HCT116 (cell line): ENCODE measurements around the gene JAG1. TPM values are rescaled to one million over a fixed set of nuclear protein-coding genes. Genes with fewer than 3 reads are reported as not detected.

Experiments used
- ATAC-seq: fragments of 200-7000 bp; cut with Tn5 transposase; 2 replicates; pipeline ENCODE4 v1.9.1; 2020; ENCODE audit warnings: mild to moderate bottlenecking, moderate library complexity
- BruUV-seq: library from RNA; stranded (reverse); fragments of 400-500 nt; replicated peaks from 2 replicates; lab custom pipeline; 2021; lab: Mats Ljungman, UMichigan
- CTCF ChIA-PET: fragments of 300-600 bp; sonication (Branson Sonifier 250); formaldehyde crosslinking; loops from one replicate; lab custom pipeline; 2021; ENCODE audit warnings: antibody characterized with exemption; lab: Charles Lee
- POLR2A ChIA-PET: fragments of 300-600, 350-600 bp; sonication (Branson Sonifier 250); formaldehyde crosslinking; loops from one replicate; lab custom pipeline; 2021; ENCODE audit warnings: antibody characterized with exemption; lab: Charles Lee
- RAD21 ChIA-PET, 2 experiments: fragments of 300-600 bp; sonication (Branson Sonifier 250); formaldehyde crosslinking; loops; one replicate each; lab custom pipeline; 2023; ENCODE audit warnings: low total read pairs in 2 of 2; ENCODE audit not compliant: uncharacterized antibody in 2 of 2, unreplicated experiment in 2 of 2, low non-redundant PET in 1 of 2; lab: Charles Lee
- DNase-seq: peaks from one replicate; pipeline ENCODE4 v3.0.0-alpha.2; 2010; ENCODE audit warnings: low read depth, low spot score
- H2AFZ ChIP-seq: fragments of 200-600 bp; shearing (Covaris generic), sonication (generic); 2 replicates; pipeline ENCODE4 v1.6.1; 2017; ENCODE audit warnings: low read depth, mixed run types, mixed read lengths, antibody characterized with exemption, low read length; ENCODE audit not compliant: poor library complexity, severe bottlenecking
- H3K27ac ChIP-seq: 2 replicates; pipeline ENCODE4 v1.5.1; 2012; ENCODE audit warnings: low read depth, low read length
- H3K27me3 ChIP-seq: fragments of 200-600 bp; sonication (generic); 2 replicates; pipeline ENCODE4 v1.6.1; 2016; ENCODE audit warnings: mixed run types, low read length, mixed read lengths; ENCODE audit not compliant: insufficient read depth
- H3K36me3 ChIP-seq, 2 experiments: fragments of 200-500 bp in 1 of 2; fragments of 200-600 bp in 1 of 2; sonication (Bioruptor generic) in 1 of 2; sonication (generic) in 1 of 2; 2 replicates each; pipeline versions ENCODE4 v1.5.1 to v1.6.1; 2014 to 2016; ENCODE audit warnings: low read length in 2 of 2, inconsistent platforms in 1 of 2, mixed read lengths in 1 of 2, mixed run types in 1 of 2; ENCODE audit not compliant: insufficient read depth in 2 of 2, control insufficient read depth in 1 of 2
- H3K4me1 ChIP-seq, 2 experiments: fragments of 200-600 bp in 1 of 2; sonication (generic) in 1 of 2; 2 replicates each; pipeline versions ENCODE4 v1.5.1 to v1.6.1; 2012 to 2017; ENCODE audit warnings: low read length in 2 of 2, inconsistent platforms in 1 of 2, mild to moderate bottlenecking in 1 of 2, mixed read lengths in 1 of 2, mixed run types in 1 of 2, moderate library complexity in 1 of 2; ENCODE audit not compliant: insufficient read depth in 2 of 2, control insufficient read depth in 1 of 2
- H3K4me2 ChIP-seq: fragments of 200-600 bp; sonication (generic); 2 replicates; pipeline ENCODE4 v1.6.1; 2017; ENCODE audit warnings: mixed run types, low read length, mixed read lengths
- H3K4me3 ChIP-seq, 2 experiments: fragments of 200-600 bp in 1 of 2; sonication (generic) in 1 of 2; replicated peaks in 1 of 2; 2 replicates each; pipeline ENCODE4 v1.5.1; 2011 to 2016; ENCODE audit warnings: low read length in 2 of 2, control low read depth in 1 of 2, low read depth in 1 of 2, mild to moderate bottlenecking in 1 of 2, mixed read lengths in 1 of 2, mixed run types in 1 of 2
- H3K79me2 ChIP-seq: fragments of 200-600 bp; sonication (generic); 2 replicates; pipeline ENCODE4 v1.6.1; 2017; ENCODE audit warnings: mild to moderate bottlenecking, mixed run types, low read length, moderate library complexity, mixed read lengths; ENCODE audit not compliant: insufficient read depth
- H3K9ac ChIP-seq: fragments of 200-600 bp; sonication (generic); 2 replicates; pipeline ENCODE4 v1.6.1; 2016; ENCODE audit warnings: low read length, mixed read lengths
- H3K9me2 ChIP-seq: fragments of 200-600 bp; sonication (generic), shearing (Covaris generic); 2 replicates; pipeline ENCODE4 v1.6.1; 2017; ENCODE audit warnings: mixed run types, mild to moderate bottlenecking, moderate library complexity; ENCODE audit not compliant: insufficient read depth
- H3K9me3 ChIP-seq, 2 experiments: fragments of 200-500 bp in 1 of 2; fragments of 200-600 bp in 1 of 2; sonication (Bioruptor generic) in 1 of 2; sonication (generic) in 1 of 2; 2 replicates each; pipeline ENCODE4 v1.6.1; 2014 to 2017; ENCODE audit warnings: low read length in 2 of 2, mixed read lengths in 2 of 2, inconsistent platforms in 1 of 2, low read depth in 1 of 2, mild to moderate bottlenecking in 1 of 2, mixed run types in 1 of 2, moderate library complexity in 1 of 2; ENCODE audit not compliant: control insufficient read depth in 1 of 2, insufficient read depth in 1 of 2
- H4K20me1 ChIP-seq: fragments of 200-600 bp; sonication (generic), shearing (Covaris generic); 2 replicates; pipeline ENCODE4 v1.6.1; 2017; ENCODE audit warnings: mixed run types, mild to moderate bottlenecking, moderate library complexity; ENCODE audit not compliant: insufficient read depth
- EGR1 ChIP-seq: IDR thresholded peaks from 2 replicates; pipeline ENCODE4 v1.6.1; 2012; ENCODE audit warnings: low read depth
- ELF1 ChIP-seq: IDR thresholded peaks from 2 replicates; pipeline ENCODE4 v1.6.1; 2012; ENCODE audit warnings: low read depth, borderline replicate concordance
- EZH2phosphoT487 ChIP-seq: fragments of 200-600 bp; IDR thresholded peaks from 2 replicates; pipeline ENCODE4 v1.6.1; 2018; ENCODE audit warnings: antibody characterized with exemption, borderline replicate concordance
- JUND ChIP-seq: IDR thresholded peaks from 2 replicates; pipeline ENCODE4 v1.6.1; 2012
- POLR2AphosphoS5 ChIP-seq: IDR thresholded peaks from 2 replicates; pipeline ENCODE4 v1.6.1; 2011; ENCODE audit warnings: mild to moderate bottlenecking, low read depth, low read length, moderate library complexity
- RAD21 ChIP-seq: IDR thresholded peaks from 2 replicates; pipeline ENCODE4 v1.6.1; 2012; ENCODE audit warnings: low read depth, mild to moderate bottlenecking
- SP1 ChIP-seq: IDR thresholded peaks from 2 replicates; pipeline ENCODE4 v1.6.1; 2012; ENCODE audit warnings: low read depth
- TCF7L2 ChIP-seq: IDR thresholded peaks from 2 replicates; pipeline ENCODE4 v1.7.0; 2011; ENCODE audit warnings: borderline replicate concordance, inconsistent platforms; ENCODE audit not compliant: insufficient read depth, insufficient read length; ENCODE audit errors: extremely low read depth
- ZFX ChIP-seq: fragments of 450-650 bp; IDR thresholded peaks from 2 replicates; pipeline ENCODE4 v1.6.1; 2017
- intact Hi-C: fragments of 100-400 bp; cut with micrococcal nuclease; formaldehyde crosslinking; loops from 2 replicates; pipeline ENCODE4 v1.10.0; 2022
- total RNA-seq: library from RNA; stranded (reverse); gene quantifications from one replicate; pipeline ENCODE4 v1.2.1, GENCODE V29; 2021; ENCODE audit not compliant: unreplicated experiment
- TF ChIP-seq, protein P1 (sequence below): IDR thresholded peaks from 2 replicates; pipeline ENCODE4 v1.6.1; 2012
- TF ChIP-seq, protein P2 (sequence below): IDR thresholded peaks from 2 replicates; pipeline ENCODE4 v1.6.1; 2012
- TF ChIP-seq, protein P3 (sequence below): IDR thresholded peaks from 2 replicates; pipeline ENCODE4 v1.6.1; 2012; ENCODE audit warnings: low read depth
- TF ChIP-seq, protein P4 (sequence below): IDR thresholded peaks from 2 replicates; pipeline ENCODE4 v1.6.1; 2011; ENCODE audit warnings: mild to moderate bottlenecking, low read length, moderate library complexity; ENCODE audit not compliant: insufficient replicate concordance; ENCODE audit errors: extremely low read depth

Gene JAG1
- total RNA-seq, 1 experiment from 2014 or later, result 31.9 TPM

DNA sequence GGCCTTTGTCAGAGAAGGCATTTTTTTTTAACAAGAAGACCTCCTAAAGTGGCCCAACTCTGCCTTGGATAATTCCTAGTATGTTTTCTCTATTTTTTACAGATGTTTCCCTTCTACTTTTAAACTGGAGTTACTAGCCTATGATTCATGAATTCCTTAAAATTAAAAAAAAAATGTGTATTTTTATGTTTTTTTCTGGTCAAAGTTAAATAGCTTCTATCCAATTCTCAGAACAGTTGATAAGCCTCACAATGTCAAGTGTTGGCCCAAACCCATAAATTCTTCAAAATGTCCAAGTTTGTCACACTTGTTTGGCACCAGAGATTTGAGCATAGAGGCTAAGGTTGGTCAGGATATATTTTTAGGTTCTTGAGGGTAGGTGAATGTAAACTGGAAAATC is 64.0 kb downstream of the JAG1 start:
- no peak for DNase-seq
- intact Hi-C loops, result no loop called here
- ChIA-PET RAD21 (no interaction called here), POLR2A (no interaction called here), CTCF (no interaction called here)
- H3K27ac ChIP-seq, result no peak overlapping the region
- H2AFZ ChIP-seq, result no peak overlapping the region
- no peaks in the 10 kb centered on the region for H3K9me3 ChIP-seq
- H3K27me3 ChIP-seq, result no peaks in the 10 kb centered on the region
- no peaks in the 10 kb centered on the region for H3K36me3 ChIP-seq
- no peak for ATAC-seq
- no peak overlapping the region for H3K4me2 ChIP-seq
- no peaks in the 10 kb centered on the region for H4K20me1 ChIP-seq
- H3K79me2 ChIP-seq, result no peaks in the 10 kb centered on the region
- H3K4me1 ChIP-seq, result peaks cover 4 to 7% of the 10 kb centered on the region in 2 experiments
- no peak overlapping the region for H3K4me3 ChIP-seq
- TF ChIP-seq EZH2phosphoT487 (no peak), ELF1 (no peak), JUND (no peak), ZFX (no peak), POLR2AphosphoS5 (no peak), TCF7L2 (no peak), EGR1 (no peak), RAD21 (no peak), SP1 (no peak)
- TF ChIP-seq, protein P1, sequence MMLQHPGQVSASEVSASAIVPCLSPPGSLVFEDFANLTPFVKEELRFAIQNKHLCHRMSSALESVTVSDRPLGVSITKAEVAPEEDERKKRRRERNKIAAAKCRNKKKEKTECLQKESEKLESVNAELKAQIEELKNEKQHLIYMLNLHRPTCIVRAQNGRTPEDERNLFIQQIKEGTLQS, result no peak
- TF ChIP-seq, protein P2, sequence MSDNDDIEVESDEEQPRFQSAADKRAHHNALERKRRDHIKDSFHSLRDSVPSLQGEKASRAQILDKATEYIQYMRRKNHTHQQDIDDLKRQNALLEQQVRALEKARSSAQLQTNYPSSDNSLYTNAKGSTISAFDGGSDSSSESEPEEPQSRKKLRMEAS, result no peak
- TF ChIP-seq, protein P3, sequence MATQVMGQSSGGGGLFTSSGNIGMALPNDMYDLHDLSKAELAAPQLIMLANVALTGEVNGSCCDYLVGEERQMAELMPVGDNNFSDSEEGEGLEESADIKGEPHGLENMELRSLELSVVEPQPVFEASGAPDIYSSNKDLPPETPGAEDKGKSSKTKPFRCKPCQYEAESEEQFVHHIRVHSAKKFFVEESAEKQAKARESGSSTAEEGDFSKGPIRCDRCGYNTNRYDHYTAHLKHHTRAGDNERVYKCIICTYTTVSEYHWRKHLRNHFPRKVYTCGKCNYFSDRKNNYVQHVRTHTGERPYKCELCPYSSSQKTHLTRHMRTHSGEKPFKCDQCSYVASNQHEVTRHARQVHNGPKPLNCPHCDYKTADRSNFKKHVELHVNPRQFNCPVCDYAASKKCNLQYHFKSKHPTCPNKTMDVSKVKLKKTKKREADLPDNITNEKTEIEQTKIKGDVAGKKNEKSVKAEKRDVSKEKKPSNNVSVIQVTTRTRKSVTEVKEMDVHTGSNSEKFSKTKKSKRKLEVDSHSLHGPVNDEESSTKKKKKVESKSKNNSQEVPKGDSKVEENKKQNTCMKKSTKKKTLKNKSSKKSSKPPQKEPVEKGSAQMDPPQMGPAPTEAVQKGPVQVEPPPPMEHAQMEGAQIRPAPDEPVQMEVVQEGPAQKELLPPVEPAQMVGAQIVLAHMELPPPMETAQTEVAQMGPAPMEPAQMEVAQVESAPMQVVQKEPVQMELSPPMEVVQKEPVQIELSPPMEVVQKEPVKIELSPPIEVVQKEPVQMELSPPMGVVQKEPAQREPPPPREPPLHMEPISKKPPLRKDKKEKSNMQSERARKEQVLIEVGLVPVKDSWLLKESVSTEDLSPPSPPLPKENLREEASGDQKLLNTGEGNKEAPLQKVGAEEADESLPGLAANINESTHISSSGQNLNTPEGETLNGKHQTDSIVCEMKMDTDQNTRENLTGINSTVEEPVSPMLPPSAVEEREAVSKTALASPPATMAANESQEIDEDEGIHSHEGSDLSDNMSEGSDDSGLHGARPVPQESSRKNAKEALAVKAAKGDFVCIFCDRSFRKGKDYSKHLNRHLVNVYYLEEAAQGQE, result no peak
- TF ChIP-seq, protein P4, sequence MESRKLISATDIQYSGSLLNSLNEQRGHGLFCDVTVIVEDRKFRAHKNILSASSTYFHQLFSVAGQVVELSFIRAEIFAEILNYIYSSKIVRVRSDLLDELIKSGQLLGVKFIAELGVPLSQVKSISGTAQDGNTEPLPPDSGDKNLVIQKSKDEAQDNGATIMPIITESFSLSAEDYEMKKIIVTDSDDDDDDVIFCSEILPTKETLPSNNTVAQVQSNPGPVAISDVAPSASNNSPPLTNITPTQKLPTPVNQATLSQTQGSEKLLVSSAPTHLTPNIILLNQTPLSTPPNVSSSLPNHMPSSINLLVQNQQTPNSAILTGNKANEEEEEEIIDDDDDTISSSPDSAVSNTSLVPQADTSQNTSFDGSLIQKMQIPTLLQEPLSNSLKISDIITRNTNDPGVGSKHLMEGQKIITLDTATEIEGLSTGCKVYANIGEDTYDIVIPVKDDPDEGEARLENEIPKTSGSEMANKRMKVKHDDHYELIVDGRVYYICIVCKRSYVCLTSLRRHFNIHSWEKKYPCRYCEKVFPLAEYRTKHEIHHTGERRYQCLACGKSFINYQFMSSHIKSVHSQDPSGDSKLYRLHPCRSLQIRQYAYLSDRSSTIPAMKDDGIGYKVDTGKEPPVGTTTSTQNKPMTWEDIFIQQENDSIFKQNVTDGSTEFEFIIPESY, result no peak
- no peak overlapping the region for H3K9ac ChIP-seq
- no peaks in the 10 kb centered on the region for H3K9me2 ChIP-seq
- BruUV-seq, result no TSS peak
